GM18867 (cell line): ENCODE measurements around the gene SETD1B.
"Not testable (repeated sequence)": the region's sequence is repeated elsewhere in the genome, so short reads cannot be mapped to it uniquely, and the experiment has no call there.

ENCODE experiments used
- ATAC-seq: cut with Tn5 transposase; IDR thresholded peaks from one replicate; pipeline ENCODE4 v1.9.1; 2021; ENCODE audit warnings: mild to moderate bottlenecking, moderate library complexity; ENCODE audit not compliant: unreplicated experiment

SETD1B gene

GRCh38 chr12:121779422-121779895 lies 24.4 kb upstream of the SETD1B start:
- no peak for ATAC-seq

GRCh38 chr12:121780429-121780828 lies 23.4 kb upstream of the SETD1B start:
- no peak for ATAC-seq

GRCh38 chr12:121781484-121781997 lies 22.3 kb upstream of the SETD1B start:
- peak; percentile 22 for ATAC-seq

- ATAC-seq: peak; percentile 40
Observed at GRCh38 chr12:121781998-121782979, 21.5 kb upstream of the SETD1B start.

GRCh38 chr12:121783766-121784165 lies 20.0 kb upstream of the SETD1B start:
- ATAC-seq: no peak

- no peak for ATAC-seq
Observed at GRCh38 chr12:121784460-121784859, 19.3 kb upstream of the SETD1B start.

GRCh38 chr12:121786440-121786825 lies 17.4 kb upstream of the SETD1B start:
- ATAC-seq: no peak

GRCh38 chr12:121787063-121788025 lies 16.5 kb upstream of the SETD1B start:
- no peak for ATAC-seq

GRCh38 chr12:121788176-121788818 lies 15.5 kb upstream of the SETD1B start:
- ATAC-seq: no peak

- ATAC-seq: no peak
Observed at GRCh38 chr12:121789233-121789781, 14.5 kb upstream of the SETD1B start.

- peak; percentile 46 for ATAC-seq
Observed at GRCh38 chr12:121789800-121790728, 13.7 kb upstream of the SETD1B start.

- not testable (repeated sequence) for ATAC-seq
Observed at GRCh38 chr12:121790785-121791184, 13.0 kb upstream of the SETD1B start.

- no peak for ATAC-seq
Observed at GRCh38 chr12:121791671-121792551, 11.9 kb upstream of the SETD1B start.

GRCh38 chr12:121792607-121793439 lies 11.0 kb upstream of the SETD1B start:
- ATAC-seq: no peak

GRCh38 chr12:121793440-121793837 lies 10.4 kb upstream of the SETD1B start, which contains the start of gene RHOF:
Gene RHOF (minus strand): TSS chr12:121793688. CDS start chr12:121793633, 55 bp downstream.
- peak; percentile 25 for ATAC-seq

- ATAC-seq: peak; percentile 50
Observed at GRCh38 chr12:121793838-121794533, 9.8 kb upstream of the SETD1B start.
